GM23338 (cell line): ENCODE data around the gene RSRC2. TPM values are rescaled to one million over a fixed set of nuclear protein-coding genes. Genes with fewer than 3 reads are reported as not detected.
"Not testable (repeated sequence)": the region's sequence is repeated elsewhere in the genome, so short reads cannot be mapped to it uniquely, and the experiment has no call there.

Source experiments
- ATAC-seq: fragments of 200-7000 bp; cut with Tn5 transposase; 3 replicates; pipeline ENCODE4 v1.9.1; 2020
- DNase-seq: peaks from one replicate; pipeline ENCODE4 v3.0.0-alpha.2; 2015; ENCODE audit warnings: low spot score
- H2AFZ ChIP-seq: fragments of 200-600 bp; sonication (generic); 2 replicates; pipeline ENCODE4 v1.8.0; 2016; ENCODE audit warnings: antibody characterized with exemption, mild to moderate bottlenecking, moderate library complexity
- H3F3A ChIP-seq: fragments of 200-600 bp; sonication (generic); replicated peaks from 2 replicates; pipeline ENCODE4 v1.8.0; 2017; ENCODE audit warnings: antibody characterized with exemption, mixed run types, low read depth
- H3K27ac ChIP-seq: fragments of 200-600 bp; sonication (generic); 2 replicates; pipeline ENCODE4 v1.6.1; 2016; ENCODE audit warnings: low read depth
- H3K27me3 ChIP-seq: fragments of 200-600 bp; sonication (generic); 2 replicates; pipeline ENCODE4 v1.8.0; 2016; ENCODE audit warnings: mild to moderate bottlenecking, mixed run types, moderate library complexity; ENCODE audit not compliant: insufficient read depth
- H3K36me3 ChIP-seq: fragments of 200-600 bp; sonication (generic); 2 replicates; pipeline ENCODE4 v1.8.0; 2016; ENCODE audit warnings: mild to moderate bottlenecking; ENCODE audit not compliant: insufficient read depth
- H3K4me1 ChIP-seq: fragments of 200-600 bp; sonication (generic); 2 replicates; pipeline ENCODE4 v1.8.0; 2016; ENCODE audit warnings: mild to moderate bottlenecking, moderate library complexity; ENCODE audit not compliant: insufficient read depth
- H3K4me2 ChIP-seq: fragments of 200-600 bp; sonication (generic); 2 replicates; pipeline ENCODE4 v1.7.1; 2017; ENCODE audit warnings: mixed run types
- H3K4me3 ChIP-seq: fragments of 200-600 bp; sonication (generic); 2 replicates; pipeline ENCODE4 v1.6.1; 2016; ENCODE audit warnings: mixed run types
- H3K79me2 ChIP-seq: fragments of 200-600 bp; sonication (generic); replicated peaks from 2 replicates; pipeline ENCODE4 v1.8.0; 2017; ENCODE audit warnings: mild to moderate bottlenecking; ENCODE audit not compliant: insufficient read depth
- H3K9me2 ChIP-seq: fragments of 200-600 bp; sonication (generic); 2 replicates; pipeline ENCODE4 v1.8.0; 2017; ENCODE audit not compliant: insufficient read depth
- H4K20me1 ChIP-seq: fragments of 200-600 bp; sonication (generic); replicated peaks from 2 replicates; pipeline ENCODE4 v1.8.0; 2017; ENCODE audit warnings: mild to moderate bottlenecking; ENCODE audit not compliant: insufficient read depth
- H3K27ac Mint-ChIP-seq: 2 replicates; pipeline ENCODE4 v1.8.0; 2020; ENCODE audit warnings: inconsistent platforms, mild to moderate bottlenecking, moderate library complexity, mixed read lengths
- H3K27me3 Mint-ChIP-seq: 3 replicates; pipeline ENCODE4 v1.8.0; 2022; ENCODE audit warnings: low read depth, mild to moderate bottlenecking, moderate library complexity, mixed read lengths, inconsistent platforms; ENCODE audit not compliant: insufficient read depth, poor library complexity
- H3K36me3 Mint-ChIP-seq: 3 replicates; pipeline ENCODE4 v1.8.0; 2021; ENCODE audit warnings: low read depth, mild to moderate bottlenecking, inconsistent platforms, moderate library complexity, mixed read lengths
- H3K4me1 Mint-ChIP-seq: 3 replicates; pipeline ENCODE4 v1.8.0; 2020; ENCODE audit warnings: mild to moderate bottlenecking, inconsistent platforms, mixed read lengths
- H3K4me3 Mint-ChIP-seq: 3 replicates; pipeline ENCODE4 v1.8.0; 2021; ENCODE audit warnings: moderate library complexity, mild to moderate bottlenecking, inconsistent platforms, mixed read lengths
- H3K9me3 Mint-ChIP-seq: 3 replicates; pipeline ENCODE4 v1.8.0; 2020; ENCODE audit warnings: moderate library complexity, mild to moderate bottlenecking, inconsistent platforms, mixed read lengths
- CREB1 ChIP-seq: fragments of 250-450 bp; sonication (Bioruptor Pico); IDR thresholded peaks from 2 replicates; pipeline ENCODE4 v1.5.0; 2020; ENCODE audit warnings: low read depth, mild to moderate bottlenecking, moderate library complexity
- EZH2 ChIP-seq: fragments of 200-600 bp; sonication (generic); IDR thresholded peaks from one replicate; pipeline ENCODE4 v1.8.0; 2017; ENCODE audit warnings: antibody characterized with exemption, mild to moderate bottlenecking, low read depth; ENCODE audit not compliant: unreplicated experiment
- EZH2phosphoT487 ChIP-seq: fragments of 200-600 bp; sonication (generic); IDR thresholded peaks from one replicate; pipeline ENCODE4 v1.8.1; 2018; ENCODE audit warnings: antibody characterized with exemption; ENCODE audit not compliant: unreplicated experiment
- JUNB ChIP-seq: IDR thresholded peaks from one replicate; pipeline ENCODE4 v1.6.1; 2016; ENCODE audit warnings: antibody characterized with exemption; ENCODE audit not compliant: unreplicated experiment
- NANOG ChIP-seq: IDR thresholded peaks from 2 replicates; pipeline ENCODE4 v1.6.1; 2016; ENCODE audit warnings: antibody characterized with exemption, borderline replicate concordance
- POLR2AphosphoS5 ChIP-seq: IDR thresholded peaks from 2 replicates; pipeline ENCODE4 v1.6.1; 2016; ENCODE audit warnings: antibody characterized with exemption, low read depth
- REST ChIP-seq: IDR thresholded peaks from one replicate; pipeline ENCODE4 v1.6.1; 2018; ENCODE audit warnings: antibody characterized with exemption; ENCODE audit not compliant: unreplicated experiment
- STAT1 ChIP-seq: IDR thresholded peaks from one replicate; pipeline ENCODE4 v1.6.1; 2016; ENCODE audit warnings: antibody characterized with exemption; ENCODE audit not compliant: unreplicated experiment
- ZNF114 ChIP-seq: fragments of 250-450 bp; sonication (Bioruptor Pico); IDR thresholded peaks from 2 replicates; pipeline ENCODE4 v1.5.0; 2020; ENCODE audit warnings: mild to moderate bottlenecking, moderate library complexity
- ZNF331 ChIP-seq: fragments of 250-450 bp; sonication (Bioruptor Pico); IDR thresholded peaks from 2 replicates; pipeline ENCODE4 v1.5.0; 2020; ENCODE audit warnings: low read depth, mild to moderate bottlenecking, moderate library complexity
- polyA plus RNA-seq: library from polyadenylated mRNA; unstranded; fragments of >200 nt; fragmentation: Nextera tagmentation; extraction: Ambion mirVana; gene quantifications from 2 replicates; pipeline ENCODE4 v1.2.1, GENCODE V29; 2016
- total RNA-seq: library from RNA; depleted of rRNA; stranded (reverse); fragments of >200 nt; shearing (Covaris generic); gene quantifications from 2 replicates; pipeline ENCODE4 v1.2.3, GENCODE V29; 2014
- TF ChIP-seq, protein P1 (sequence below): fragments of 250-450 bp; sonication (Bioruptor Pico); IDR thresholded peaks from 2 replicates; pipeline ENCODE4 v1.5.0; 2020; ENCODE audit warnings: mild to moderate bottlenecking, moderate library complexity
- TF ChIP-seq, protein P2 (sequence below): IDR thresholded peaks from 2 replicates; pipeline ENCODE4 v1.6.1; 2016; ENCODE audit warnings: antibody characterized with exemption

RSRC2 gene
- total and polyA plus RNA-seq, 2 experiments from 2014 or later, result 76.3 to 184 TPM

- ATAC-seq, result not testable (repeated sequence)
Measured at GRCh38 chr12:122570006-122570405, 43.3 kb upstream of the RSRC2 start.

GRCh38 chr12:122569288-122569687 lies 42.6 kb upstream of the RSRC2 start:
- DNase-seq, result no peak
- no peak overlapping the region for H3K4me2 ChIP-seq
- TF ChIP-seq ZNF331 (CRISPR knock-in tag), result no peak
- TF ChIP-seq EZH2, result no peak
- no peak for TF ChIP-seq POLR2AphosphoS5
- no peak for TF ChIP-seq ZNF114 (CRISPR knock-in tag)
- TF ChIP-seq CREB1, result no peak
- no peak for TF ChIP-seq JUNB
- no peak for TF ChIP-seq STAT1
- TF ChIP-seq EZH2phosphoT487, result no peak
- TF ChIP-seq, protein P1, sequence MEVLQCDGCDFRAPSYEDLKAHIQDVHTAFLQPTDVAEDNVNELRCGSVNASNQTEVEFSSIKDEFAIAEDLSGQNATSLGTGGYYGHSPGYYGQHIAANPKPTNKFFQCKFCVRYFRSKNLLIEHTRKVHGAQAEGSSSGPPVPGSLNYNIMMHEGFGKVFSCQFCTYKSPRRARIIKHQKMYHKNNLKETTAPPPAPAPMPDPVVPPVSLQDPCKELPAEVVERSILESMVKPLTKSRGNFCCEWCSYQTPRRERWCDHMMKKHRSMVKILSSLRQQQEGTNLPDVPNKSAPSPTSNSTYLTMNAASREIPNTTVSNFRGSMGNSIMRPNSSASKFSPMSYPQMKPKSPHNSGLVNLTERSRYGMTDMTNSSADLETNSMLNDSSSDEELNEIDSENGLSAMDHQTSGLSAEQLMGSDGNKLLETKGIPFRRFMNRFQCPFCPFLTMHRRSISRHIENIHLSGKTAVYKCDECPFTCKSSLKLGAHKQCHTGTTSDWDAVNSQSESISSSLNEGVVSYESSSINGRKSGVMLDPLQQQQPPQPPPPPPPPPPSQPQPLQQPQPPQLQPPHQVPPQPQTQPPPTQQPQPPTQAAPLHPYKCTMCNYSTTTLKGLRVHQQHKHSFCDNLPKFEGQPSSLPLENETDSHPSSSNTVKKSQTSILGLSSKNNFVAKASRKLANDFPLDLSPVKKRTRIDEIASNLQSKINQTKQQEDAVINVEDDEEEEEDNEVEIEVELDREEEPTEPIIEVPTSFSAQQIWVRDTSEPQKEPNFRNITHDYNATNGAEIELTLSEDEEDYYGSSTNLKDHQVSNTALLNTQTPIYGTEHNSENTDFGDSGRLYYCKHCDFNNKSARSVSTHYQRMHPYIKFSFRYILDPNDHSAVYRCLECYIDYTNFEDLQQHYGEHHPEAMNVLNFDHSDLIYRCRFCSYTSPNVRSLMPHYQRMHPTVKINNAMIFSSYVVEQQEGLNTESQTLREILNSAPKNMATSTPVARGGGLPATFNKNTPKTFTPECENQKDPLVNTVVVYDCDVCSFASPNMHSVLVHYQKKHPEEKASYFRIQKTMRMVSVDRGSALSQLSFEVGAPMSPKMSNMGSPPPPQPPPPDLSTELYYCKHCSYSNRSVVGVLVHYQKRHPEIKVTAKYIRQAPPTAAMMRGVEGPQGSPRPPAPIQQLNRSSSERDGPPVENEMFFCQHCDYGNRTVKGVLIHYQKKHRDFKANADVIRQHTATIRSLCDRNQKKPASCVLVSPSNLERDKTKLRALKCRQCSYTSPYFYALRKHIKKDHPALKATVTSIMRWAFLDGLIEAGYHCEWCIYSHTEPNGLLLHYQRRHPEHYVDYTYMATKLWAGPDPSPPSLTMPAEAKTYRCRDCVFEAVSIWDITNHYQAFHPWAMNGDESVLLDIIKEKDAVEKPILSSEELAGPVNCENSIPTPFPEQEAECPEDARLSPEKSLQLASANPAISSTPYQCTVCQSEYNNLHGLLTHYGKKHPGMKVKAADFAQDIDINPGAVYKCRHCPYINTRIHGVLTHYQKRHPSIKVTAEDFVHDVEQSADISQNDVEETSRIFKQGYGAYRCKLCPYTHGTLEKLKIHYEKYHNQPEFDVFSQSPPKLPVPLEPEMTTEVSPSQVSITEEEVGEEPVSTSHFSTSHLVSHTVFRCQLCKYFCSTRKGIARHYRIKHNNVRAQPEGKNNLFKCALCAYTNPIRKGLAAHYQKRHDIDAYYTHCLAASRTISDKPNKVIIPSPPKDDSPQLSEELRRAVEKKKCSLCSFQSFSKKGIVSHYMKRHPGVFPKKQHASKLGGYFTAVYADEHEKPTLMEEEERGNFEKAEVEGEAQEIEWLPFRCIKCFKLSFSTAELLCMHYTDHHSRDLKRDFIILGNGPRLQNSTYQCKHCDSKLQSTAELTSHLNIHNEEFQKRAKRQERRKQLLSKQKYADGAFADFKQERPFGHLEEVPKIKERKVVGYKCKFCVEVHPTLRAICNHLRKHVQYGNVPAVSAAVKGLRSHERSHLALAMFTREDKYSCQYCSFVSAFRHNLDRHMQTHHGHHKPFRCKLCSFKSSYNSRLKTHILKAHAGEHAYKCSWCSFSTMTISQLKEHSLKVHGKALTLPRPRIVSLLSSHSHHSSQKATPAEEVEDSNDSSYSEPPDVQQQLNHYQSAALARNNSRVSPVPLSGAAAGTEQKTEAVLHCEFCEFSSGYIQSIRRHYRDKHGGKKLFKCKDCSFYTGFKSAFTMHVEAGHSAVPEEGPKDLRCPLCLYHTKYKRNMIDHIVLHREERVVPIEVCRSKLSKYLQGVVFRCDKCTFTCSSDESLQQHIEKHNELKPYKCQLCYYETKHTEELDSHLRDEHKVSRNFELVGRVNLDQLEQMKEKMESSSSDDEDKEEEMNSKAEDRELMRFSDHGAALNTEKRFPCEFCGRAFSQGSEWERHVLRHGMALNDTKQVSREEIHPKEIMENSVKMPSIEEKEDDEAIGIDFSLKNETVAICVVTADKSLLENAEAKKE (CRISPR knock-in tag), result no peak
- TF ChIP-seq REST, result no peak
- TF ChIP-seq, protein P2, sequence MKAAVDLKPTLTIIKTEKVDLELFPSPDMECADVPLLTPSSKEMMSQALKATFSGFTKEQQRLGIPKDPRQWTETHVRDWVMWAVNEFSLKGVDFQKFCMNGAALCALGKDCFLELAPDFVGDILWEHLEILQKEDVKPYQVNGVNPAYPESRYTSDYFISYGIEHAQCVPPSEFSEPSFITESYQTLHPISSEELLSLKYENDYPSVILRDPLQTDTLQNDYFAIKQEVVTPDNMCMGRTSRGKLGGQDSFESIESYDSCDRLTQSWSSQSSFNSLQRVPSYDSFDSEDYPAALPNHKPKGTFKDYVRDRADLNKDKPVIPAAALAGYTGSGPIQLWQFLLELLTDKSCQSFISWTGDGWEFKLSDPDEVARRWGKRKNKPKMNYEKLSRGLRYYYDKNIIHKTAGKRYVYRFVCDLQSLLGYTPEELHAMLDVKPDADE, result no peak
- no peak for TF ChIP-seq NANOG

More at GRCh38 chr12:122570006-122570405, 43.3 kb upstream of the RSRC2 start:
- H3K4me1 ChIP-seq, H4K20me1 ChIP-seq, DNase-seq, H3K27ac Mint-ChIP-seq, H3K27me3 ChIP-seq, H3K9me2 ChIP-seq, H3K4me1 Mint-ChIP-seq, H3K27me3 Mint-ChIP-seq, H2AFZ ChIP-seq, H3K4me3 Mint-ChIP-seq, H3K27ac ChIP-seq, H3F3A ChIP-seq, H3K4me3 ChIP-seq, H3K79me2 ChIP-seq, H3K4me2 ChIP-seq, H3K9me3 Mint-ChIP-seq: not testable (repeated sequence)
- peaks cover 60% of the 10 kb centered on the region; the same call in 2 of the 3 replicates for H3K36me3 Mint-ChIP-seq
- H3K36me3 ChIP-seq, result peaks cover 46% of the 10 kb centered on the region

More at GRCh38 chr12:122569288-122569687, 42.6 kb upstream of the RSRC2 start:
- H3K27ac Mint-ChIP-seq, result no peak overlapping the region
- H3K4me3 Mint-ChIP-seq, result no peak overlapping the region
- H3K4me3 ChIP-seq, result no peak overlapping the region
- H3K36me3 ChIP-seq, result peaks cover 39% of the 10 kb centered on the region
- no peaks in the 10 kb centered on the region for H3K79me2 ChIP-seq
- peaks cover 58% of the 10 kb centered on the region; the same call in 2 of the 3 replicates for H3K36me3 Mint-ChIP-seq
- no peaks in the 10 kb centered on the region for H3F3A ChIP-seq
- no peaks in the 10 kb centered on the region for H3K4me1 Mint-ChIP-seq
- H3K9me2 ChIP-seq, result no peaks in the 10 kb centered on the region
- H3K27me3 Mint-ChIP-seq, result peaks cover 3% of the 10 kb centered on the region
- H3K27ac ChIP-seq, result no peak overlapping the region
- no peaks in the 10 kb centered on the region for H3K9me3 Mint-ChIP-seq
- no peak for ATAC-seq
- no peaks in the 10 kb centered on the region for H3K27me3 ChIP-seq
- H4K20me1 ChIP-seq, result 0 out of 2 replicates have a peak, but pooled peaks cover 5% of the 10 kb centered on the region
- no peak overlapping the region for H2AFZ ChIP-seq
- H3K4me1 ChIP-seq, result no peaks in the 10 kb centered on the region
